ENCODE results near the gene TMEM200A.

DNA sequence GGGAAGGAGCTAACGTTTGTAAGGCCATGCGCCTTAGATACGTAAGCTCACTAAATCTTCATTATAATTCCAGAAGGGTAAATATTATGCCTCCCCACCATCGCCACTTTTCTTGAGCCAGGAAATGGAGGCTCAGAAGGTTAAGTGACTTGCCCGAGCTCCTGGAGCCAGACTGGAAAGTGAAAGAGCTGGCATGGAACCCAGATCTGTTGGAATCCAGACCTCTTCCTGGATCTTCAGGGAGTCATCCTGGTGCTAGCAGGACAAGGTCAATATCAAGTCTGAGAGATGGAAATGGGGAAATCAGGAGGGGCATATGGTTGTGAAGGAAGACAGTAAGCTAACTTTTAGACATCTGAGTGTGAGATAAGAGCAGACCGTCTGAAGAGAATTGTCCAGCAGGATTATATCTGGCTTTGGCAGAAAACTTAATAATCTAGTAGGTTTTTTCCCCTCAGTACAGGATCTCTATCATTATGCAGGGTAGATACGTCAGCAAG is 6.2 kb downstream of the TMEM200A start:
- TF ChIP-seq, protein P1, sequence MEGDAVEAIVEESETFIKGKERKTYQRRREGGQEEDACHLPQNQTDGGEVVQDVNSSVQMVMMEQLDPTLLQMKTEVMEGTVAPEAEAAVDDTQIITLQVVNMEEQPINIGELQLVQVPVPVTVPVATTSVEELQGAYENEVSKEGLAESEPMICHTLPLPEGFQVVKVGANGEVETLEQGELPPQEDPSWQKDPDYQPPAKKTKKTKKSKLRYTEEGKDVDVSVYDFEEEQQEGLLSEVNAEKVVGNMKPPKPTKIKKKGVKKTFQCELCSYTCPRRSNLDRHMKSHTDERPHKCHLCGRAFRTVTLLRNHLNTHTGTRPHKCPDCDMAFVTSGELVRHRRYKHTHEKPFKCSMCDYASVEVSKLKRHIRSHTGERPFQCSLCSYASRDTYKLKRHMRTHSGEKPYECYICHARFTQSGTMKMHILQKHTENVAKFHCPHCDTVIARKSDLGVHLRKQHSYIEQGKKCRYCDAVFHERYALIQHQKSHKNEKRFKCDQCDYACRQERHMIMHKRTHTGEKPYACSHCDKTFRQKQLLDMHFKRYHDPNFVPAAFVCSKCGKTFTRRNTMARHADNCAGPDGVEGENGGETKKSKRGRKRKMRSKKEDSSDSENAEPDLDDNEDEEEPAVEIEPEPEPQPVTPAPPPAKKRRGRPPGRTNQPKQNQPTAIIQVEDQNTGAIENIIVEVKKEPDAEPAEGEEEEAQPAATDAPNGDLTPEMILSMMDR (IDR thresholded peaks at IDR 0.05), result no peak
- no peak for TF ChIP-seq POLR2A (IDR thresholded peaks at IDR 0.05)
